GM12891 (cell line): ENCODE measurements around the gene GPR107.

Experiments used
- POLR2A ChIP-seq: IDR thresholded peaks from 2 replicates; pipeline ENCODE4 v1.6.1; 2011; ENCODE audit warnings: low read depth, low read length, control low read depth
- POLR2AphosphoS5 ChIP-seq: IDR thresholded peaks from 2 replicates; pipeline ENCODE4 v1.6.1; 2011; ENCODE audit warnings: low read depth, low read length, control low read depth
- TAF1 ChIP-seq: IDR thresholded peaks from 2 replicates; pipeline ENCODE4 v1.6.1; 2011; ENCODE audit warnings: low read depth, low read length, control low read depth

- TF ChIP-seq TAF1, result no peak
- no peak for TF ChIP-seq POLR2AphosphoS5
- no peak for TF ChIP-seq POLR2A
Measured at GRCh38 chr9:130143958-130144366, 90.3 kb downstream of the GPR107 start.
